Liver (tissue), 3 donors: ENCODE measurements around the gene MAP4K2.

Source experiments
- ATF3 ChIP-seq: IDR thresholded peaks from 2 replicates; pipeline ENCODE4 v1.6.1; 2016; ENCODE audit warnings: antibody characterized with exemption
- NR2F2 ChIP-seq: IDR thresholded peaks from 2 replicates; pipeline ENCODE4 v1.6.1; 2016; ENCODE audit warnings: antibody characterized with exemption
- TF ChIP-seq, protein P1 (sequence below): fragments of 150-350 bp; IDR thresholded peaks from 2 replicates; pipeline ENCODE4 v1.5.1; 2017; ENCODE audit warnings: improper control_type of control experiment, low read depth, low read length; ENCODE audit not compliant: missing input control
- donor health status: healthy.
- donor health status: healthy.

GRCh38 chr11:64751580-64751979 is 51.4 kb downstream of the MAP4K2 start:
- TF ChIP-seq NR2F2, result no peak
- TF ChIP-seq, protein P1, sequence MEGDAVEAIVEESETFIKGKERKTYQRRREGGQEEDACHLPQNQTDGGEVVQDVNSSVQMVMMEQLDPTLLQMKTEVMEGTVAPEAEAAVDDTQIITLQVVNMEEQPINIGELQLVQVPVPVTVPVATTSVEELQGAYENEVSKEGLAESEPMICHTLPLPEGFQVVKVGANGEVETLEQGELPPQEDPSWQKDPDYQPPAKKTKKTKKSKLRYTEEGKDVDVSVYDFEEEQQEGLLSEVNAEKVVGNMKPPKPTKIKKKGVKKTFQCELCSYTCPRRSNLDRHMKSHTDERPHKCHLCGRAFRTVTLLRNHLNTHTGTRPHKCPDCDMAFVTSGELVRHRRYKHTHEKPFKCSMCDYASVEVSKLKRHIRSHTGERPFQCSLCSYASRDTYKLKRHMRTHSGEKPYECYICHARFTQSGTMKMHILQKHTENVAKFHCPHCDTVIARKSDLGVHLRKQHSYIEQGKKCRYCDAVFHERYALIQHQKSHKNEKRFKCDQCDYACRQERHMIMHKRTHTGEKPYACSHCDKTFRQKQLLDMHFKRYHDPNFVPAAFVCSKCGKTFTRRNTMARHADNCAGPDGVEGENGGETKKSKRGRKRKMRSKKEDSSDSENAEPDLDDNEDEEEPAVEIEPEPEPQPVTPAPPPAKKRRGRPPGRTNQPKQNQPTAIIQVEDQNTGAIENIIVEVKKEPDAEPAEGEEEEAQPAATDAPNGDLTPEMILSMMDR, result no peak
- TF ChIP-seq ATF3, result no peak
